Measurements from ENCODE around the gene IPMK.
"Not testable (repeated sequence)": the region's sequence is repeated elsewhere in the genome, so short reads cannot be mapped to it uniquely, and the experiment has no call there.

The IPMK gene

GRCh38 chr10:58220769-58221451 is 46.8 kb downstream of the IPMK start:
- DNase-seq: no peak

GRCh38 chr10:58219875-58220274 is 47.8 kb downstream of the IPMK start:
- DNase-seq: no peak

GRCh38 chr10:58217612-58218011 is 50.1 kb downstream of the IPMK start:
- no peak for DNase-seq

- DNase-seq: no peak
Observed at GRCh38 chr10:58212622-58213021, 55.1 kb downstream of the IPMK start.

- DNase-seq: no peak
Observed at GRCh38 chr10:58210160-58210559, 57.5 kb downstream of the IPMK start.

GRCh38 chr10:58209669-58210068 is 58.0 kb downstream of the IPMK start:
- no peak for DNase-seq

GRCh38 chr10:58206251-58206650 is 61.4 kb downstream of the IPMK start:
- no peak for DNase-seq

GRCh38 chr10:58201704-58202103 is 66.0 kb downstream of the IPMK start:
- DNase-seq: no peak

- no peak for DNase-seq
Observed at GRCh38 chr10:58189269-58189668, 78.4 kb downstream of the IPMK start.

- DNase-seq: no peak
Observed at GRCh38 chr10:58184120-58184670, 83.5 kb downstream of the IPMK start.

GRCh38 chr10:58180666-58181065 is 87.0 kb downstream of the IPMK start:
- DNase-seq: no peak

GRCh38 chr10:58179238-58179637 is 88.5 kb downstream of the IPMK start:
- no peak for DNase-seq

GRCh38 chr10:58178811-58179210 is 88.9 kb downstream of the IPMK start:
- no peak for DNase-seq

GRCh38 chr10:58177362-58177947 is 90.2 kb downstream of the IPMK start:
- no peak for DNase-seq

- DNase-seq: no peak
Observed at GRCh38 chr10:58175990-58176900, 91.4 kb downstream of the IPMK start.

GRCh38 chr10:58174831-58175230 is 92.9 kb downstream of the IPMK start:
- DNase-seq: no peak

- DNase-seq: no peak
Observed at GRCh38 chr10:58173391-58173790, 94.3 kb downstream of the IPMK start.

GRCh38 chr10:58171146-58171545 is 96.5 kb downstream of the IPMK start:
- DNase-seq: no peak

- no peak for DNase-seq
Observed at GRCh38 chr10:58164517-58164916, 103.2 kb downstream of the IPMK start.

GRCh38 chr10:58158806-58159205 is 108.9 kb downstream of the IPMK start:
- DNase-seq: no peak

- DNase-seq: peak; percentile 2
Observed at GRCh38 chr10:58157076-58157766, 110.5 kb downstream of the IPMK start.

GRCh38 chr10:58155941-58156340 is 111.8 kb downstream of the IPMK start:
- DNase-seq: not testable (repeated sequence)

GRCh38 chr10:58153751-58154150 is 113.9 kb downstream of the IPMK start:
- no peak for DNase-seq

All from RPMI8226 (cell line).